Mesendoderm (in vitro differentiated cells): ENCODE measurements around the gene COL6A3.
A peak's percentile ranks its signal among the peaks of the same experiment; 100 is the strongest.

Experiments used
- DNase-seq: peaks from one replicate; pipeline ENCODE4 v3.0.0; 2013
- H2AK5ac ChIP-seq: 2 replicates; pipeline ENCODE4 v1.6.1; 2013; ENCODE audit warnings: low read length, inconsistent platforms
- H2BK120ac ChIP-seq: 2 replicates; pipeline ENCODE4 v1.6.1; 2013; ENCODE audit warnings: low read depth, mild to moderate bottlenecking, low read length, moderate library complexity, mixed read lengths
- H2BK15ac ChIP-seq: replicated peaks from 2 replicates; pipeline ENCODE4 v1.6.1; 2013; ENCODE audit warnings: low read depth, mild to moderate bottlenecking, moderate library complexity
- H2BK5ac ChIP-seq: 2 replicates; pipeline ENCODE4 v1.6.1; 2013; ENCODE audit warnings: low read length, inconsistent platforms
- H3K18ac ChIP-seq: 2 replicates; pipeline ENCODE4 v1.6.1; 2013; ENCODE audit warnings: mild to moderate bottlenecking, low read length, mixed read lengths
- H3K23ac ChIP-seq: one replicate; pipeline ENCODE4 v1.6.1; 2013; ENCODE audit warnings: low read length
- H3K27ac ChIP-seq: 2 replicates; pipeline ENCODE4 v1.5.1; 2013; ENCODE audit warnings: low read depth, mild to moderate bottlenecking, inconsistent platforms, low read length, moderate library complexity
- H3K27me3 ChIP-seq: 2 replicates; pipeline ENCODE4 v1.6.1; 2013; ENCODE audit warnings: low read length, control low read depth, mild to moderate bottlenecking, inconsistent platforms; ENCODE audit not compliant: insufficient read depth, poor library complexity
- H3K36me3 ChIP-seq: 2 replicates; pipeline ENCODE4 v1.6.1; 2013; ENCODE audit warnings: low read length, inconsistent platforms; ENCODE audit not compliant: control insufficient read depth, insufficient read depth
- H3K4ac ChIP-seq: one replicate; pipeline ENCODE4 v1.6.1; 2013; ENCODE audit warnings: low read depth, mild to moderate bottlenecking, low read length, moderate library complexity
- H3K4me1 ChIP-seq: 2 replicates; pipeline ENCODE4 v1.6.1; 2013; ENCODE audit warnings: low read depth, low read length, inconsistent platforms; ENCODE audit not compliant: control insufficient read depth
- H3K4me2 ChIP-seq: 2 replicates; pipeline ENCODE4 v1.6.1; 2013; ENCODE audit warnings: low read length
- H3K4me3 ChIP-seq: 2 replicates; pipeline ENCODE4 v1.5.1; 2013; ENCODE audit warnings: mild to moderate bottlenecking, low read length
- H3K56ac ChIP-seq: one replicate; pipeline ENCODE4 v1.6.1; 2013; ENCODE audit warnings: low read length
- H3K79me1 ChIP-seq: 2 replicates; pipeline ENCODE4 v1.6.1; 2013; ENCODE audit warnings: low read length, inconsistent platforms
- H3K79me2 ChIP-seq: 2 replicates; pipeline ENCODE4 v1.6.1; 2013; ENCODE audit warnings: mild to moderate bottlenecking, low read length; ENCODE audit not compliant: control insufficient read depth, insufficient read depth
- H3K9ac ChIP-seq: 2 replicates; pipeline ENCODE4 v1.6.1; 2013; ENCODE audit warnings: low read length, inconsistent platforms
- H4K5ac ChIP-seq: one replicate; pipeline ENCODE4 v1.6.1; 2013; ENCODE audit warnings: low read length
- H4K8ac ChIP-seq: one replicate; pipeline ENCODE4 v1.6.1; 2013; ENCODE audit warnings: low read depth, mild to moderate bottlenecking, control low read depth, low read length, moderate library complexity
- WGBS: extraction: QIAGEN DNeasy Blood & Tissue Kit; methylation state at CpG from one replicate; pipeline ENCODE4 v1.1.7; 2013; ENCODE audit warnings: low lambda C conversion rate, missing lambda C conversion rate; ENCODE audit not compliant: insufficient coverage; ENCODE audit errors: extremely low coverage; 5-methylcytosine and 5-hydroxymethylcytosine counted together

The COL6A3 gene

DNA sequence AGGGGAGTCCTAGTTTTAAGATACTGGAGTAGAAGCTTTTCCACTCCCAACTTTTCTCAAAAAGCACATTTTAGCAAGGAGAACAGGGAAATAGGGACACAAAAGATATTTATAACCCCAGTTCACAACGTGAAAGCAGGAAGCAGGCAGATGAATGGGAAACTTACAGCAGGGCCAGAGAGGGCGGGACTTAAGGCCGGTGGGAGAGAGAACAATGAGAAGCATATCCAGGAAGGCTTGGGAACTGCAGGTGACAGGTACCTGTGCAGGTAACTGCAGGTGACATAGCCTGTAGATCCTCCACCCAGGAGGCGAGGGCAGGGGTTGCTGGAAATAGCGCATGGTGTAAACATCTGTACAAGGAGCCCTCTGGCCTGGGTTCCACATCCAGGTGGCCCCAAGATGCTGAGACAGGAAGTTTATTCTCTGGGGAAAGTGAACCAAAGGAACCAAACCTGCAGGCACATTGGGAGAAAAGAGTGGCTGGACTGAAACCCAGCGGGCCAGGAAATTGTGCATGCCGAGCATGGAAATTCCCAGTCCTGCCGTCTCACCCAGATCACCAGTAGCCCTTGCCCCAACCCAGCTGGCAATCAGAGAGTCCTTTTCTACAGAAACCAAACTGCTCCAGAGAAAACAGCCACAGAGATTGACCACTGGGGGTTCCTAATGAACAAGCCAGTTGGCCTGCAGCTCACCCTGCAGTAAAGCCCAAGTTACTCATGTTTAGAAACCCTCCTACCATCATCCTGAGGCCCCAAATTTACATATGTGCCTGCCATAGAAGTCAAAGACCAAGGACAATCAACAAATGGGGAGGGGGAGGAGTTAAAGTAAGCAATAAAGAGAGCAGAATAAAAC lies 24.3 kb upstream of the COL6A3 start:
- Histone ChIP-seq H3K27me3 (no peaks in the 10 kb centered on the region), H3K79me2 (no peaks in the 10 kb centered on the region), H3K36me3 (no peaks in the 10 kb centered on the region), H4K8ac (no peak overlapping the region), H3K18ac (no peak overlapping the region), H2AK5ac (no peak overlapping the region), H4K5ac (no peak overlapping the region), H3K9ac (no peak overlapping the region), H2BK120ac (no peak overlapping the region), H2BK5ac (no peak overlapping the region), H3K4me1 (no peaks in the 10 kb centered on the region), H3K4me3 (no peak overlapping the region), H3K27ac (no peak overlapping the region), H3K56ac (no peak overlapping the region), H3K23ac (no peak overlapping the region), H3K79me1 (no peaks in the 10 kb centered on the region), H2BK15ac (no peak overlapping the region), H3K4me2 (no peak overlapping the region), H3K4ac (no peak overlapping the region)
- DNase-seq = peak; percentile 76
- WGBS = no CpG with 5 or more reads among the region's 8 CpGs

DNA sequence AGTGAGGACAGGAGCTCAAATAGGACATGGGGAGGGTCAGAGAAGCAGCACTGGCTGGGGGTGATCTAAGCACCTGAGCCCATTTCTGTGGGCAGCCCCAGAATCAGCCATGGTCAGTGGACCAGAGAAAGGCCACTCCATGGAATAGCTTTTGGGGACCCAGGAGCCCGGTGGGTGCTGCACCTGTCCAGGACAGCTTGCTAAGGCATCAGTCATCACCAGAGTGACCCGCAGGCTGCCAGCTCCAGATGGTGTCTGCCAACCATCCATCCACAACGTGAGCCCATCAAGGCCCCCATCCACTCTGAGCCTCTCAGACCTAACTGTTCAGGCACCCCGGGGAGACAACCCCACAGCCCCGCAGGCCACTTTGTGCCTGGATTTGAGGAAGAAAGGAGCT lies 23.6 kb upstream of the COL6A3 start:
- H3K4me3 ChIP-seq = no peak overlapping the region
- H3K56ac ChIP-seq = peak overlapping the region; percentile 2
- no peak overlapping the region for H2BK5ac ChIP-seq
- no CpG with 5 or more reads among the region's 5 CpGs for WGBS
- no peak overlapping the region for H3K9ac ChIP-seq
- H3K4ac ChIP-seq = no peak overlapping the region
- H3K18ac ChIP-seq = no peak overlapping the region
- H3K36me3 ChIP-seq = no peaks in the 10 kb centered on the region
- H2BK15ac ChIP-seq = no peak overlapping the region
- no peaks in the 10 kb centered on the region for H3K27me3 ChIP-seq
- no peak overlapping the region for H2AK5ac ChIP-seq
- H4K8ac ChIP-seq = no peak overlapping the region
- H3K23ac ChIP-seq = no peak overlapping the region
- H3K27ac ChIP-seq = no peak overlapping the region
- no peak overlapping the region for H3K4me2 ChIP-seq
- H2BK120ac ChIP-seq = no peak overlapping the region
- H4K5ac ChIP-seq = no peak overlapping the region
- DNase-seq = no peak
- no peaks in the 10 kb centered on the region for H3K79me2 ChIP-seq
- no peaks in the 10 kb centered on the region for H3K79me1 ChIP-seq
- no peaks in the 10 kb centered on the region for H3K4me1 ChIP-seq

DNA sequence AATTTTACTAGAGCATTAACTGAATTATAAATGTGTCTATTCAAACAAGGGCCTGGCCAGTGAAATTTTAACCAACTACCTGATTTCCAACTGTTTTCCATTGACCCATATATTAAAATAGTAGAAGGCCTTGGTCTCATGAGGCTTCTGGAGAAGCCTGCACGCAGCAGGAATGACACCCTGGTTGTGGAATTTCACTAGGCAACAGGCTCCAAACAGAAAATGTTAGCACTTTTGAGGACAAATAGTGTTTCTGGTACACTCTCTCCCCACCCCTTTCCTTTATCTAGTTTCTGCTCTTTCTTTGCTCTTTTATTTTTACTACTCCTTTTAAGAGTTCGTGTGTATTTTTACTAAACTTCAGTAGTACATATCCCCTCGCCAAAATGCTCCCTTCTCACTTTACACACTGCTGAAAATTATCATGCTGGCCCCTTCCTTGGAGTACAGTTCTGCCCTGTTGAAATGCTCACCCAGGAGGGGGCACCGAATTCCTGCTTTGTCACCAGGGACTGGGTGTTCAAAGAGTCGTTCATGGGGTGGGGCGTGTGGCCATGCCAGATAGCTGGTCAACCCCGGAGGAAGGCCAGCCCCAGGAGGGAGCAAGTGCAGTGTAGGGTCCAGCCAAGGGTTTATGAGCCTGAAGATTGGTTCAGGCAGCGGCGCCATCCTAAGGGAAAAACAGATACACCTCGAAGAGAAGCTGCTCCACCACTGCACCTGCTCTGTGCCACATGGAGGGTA lies 22.1 kb upstream of the COL6A3 start:
- Histone ChIP-seq H3K4me1 (no peaks in the 10 kb centered on the region), H3K27ac (no peak overlapping the region), H3K79me2 (no peaks in the 10 kb centered on the region), H4K5ac (no peak overlapping the region), H3K27me3 (no peaks in the 10 kb centered on the region), H3K23ac (no peak overlapping the region), H3K56ac (no peak overlapping the region), H3K79me1 (no peaks in the 10 kb centered on the region), H3K4me2 (no peak overlapping the region), H3K9ac (no peak overlapping the region), H3K4ac (no peak overlapping the region), H2BK5ac (no peak overlapping the region), H2BK120ac (no peak overlapping the region), H4K8ac (no peak overlapping the region), H3K36me3 (no peaks in the 10 kb centered on the region), H3K18ac (no peak overlapping the region), H2AK5ac (no peak overlapping the region), H2BK15ac (no peak overlapping the region), H3K4me3 (no peak overlapping the region)
- no CpG with 5 or more reads among the region's 10 CpGs for WGBS
- no peak for DNase-seq

GRCh38 chr2:237434866-237435311 lies 20.9 kb upstream of the COL6A3 start:
- H2BK120ac ChIP-seq = no peak overlapping the region
- no peaks in the 10 kb centered on the region for H3K27me3 ChIP-seq
- no peak overlapping the region for H3K4me3 ChIP-seq
- H4K8ac ChIP-seq = no peak overlapping the region
- no peak overlapping the region for H3K23ac ChIP-seq
- no peak overlapping the region for H3K27ac ChIP-seq
- no peak overlapping the region for H2BK5ac ChIP-seq
- no peaks in the 10 kb centered on the region for H3K36me3 ChIP-seq
- H3K4me2 ChIP-seq = no peak overlapping the region
- no peak for DNase-seq
- WGBS = no CpG with 5 or more reads among the region's 14 CpGs
- H3K4ac ChIP-seq = no peak overlapping the region
- H3K4me1 ChIP-seq = no peaks in the 10 kb centered on the region
- H3K18ac ChIP-seq = no peak overlapping the region
- H3K79me2 ChIP-seq = no peaks in the 10 kb centered on the region
- no peak overlapping the region for H4K5ac ChIP-seq
- no peaks in the 10 kb centered on the region for H3K79me1 ChIP-seq
- no peak overlapping the region for H3K56ac ChIP-seq
- H3K9ac ChIP-seq = no peak overlapping the region
- no peak overlapping the region for H2BK15ac ChIP-seq
- H2AK5ac ChIP-seq = no peak overlapping the region

GRCh38 chr2:237433920-237434676 lies 20.1 kb upstream of the COL6A3 start:
- H3K4me2 ChIP-seq = no peak overlapping the region
- no peak overlapping the region for H3K4ac ChIP-seq
- H3K36me3 ChIP-seq = no peaks in the 10 kb centered on the region
- no peak overlapping the region for H2BK5ac ChIP-seq
- H3K23ac ChIP-seq = no peak overlapping the region
- no peak overlapping the region for H3K4me3 ChIP-seq
- H2BK120ac ChIP-seq = no peak overlapping the region
- H4K5ac ChIP-seq = no peak overlapping the region
- DNase-seq = no peak
- no peak overlapping the region for H3K9ac ChIP-seq
- no peak overlapping the region for H3K56ac ChIP-seq
- H3K79me1 ChIP-seq = no peaks in the 10 kb centered on the region
- H3K27me3 ChIP-seq = no peaks in the 10 kb centered on the region
- H3K4me1 ChIP-seq = no peaks in the 10 kb centered on the region
- H2BK15ac ChIP-seq = no peak overlapping the region
- H3K27ac ChIP-seq = no peak overlapping the region
- WGBS = no CpG with 5 or more reads among the region's 13 CpGs
- no peak overlapping the region for H4K8ac ChIP-seq
- H3K79me2 ChIP-seq = no peaks in the 10 kb centered on the region
- H3K18ac ChIP-seq = no peak overlapping the region
- no peak overlapping the region for H2AK5ac ChIP-seq
